ENCODE results near the gene LMBR1. TPM values are rescaled to one million over a fixed set of nuclear protein-coding genes. Genes with fewer than 3 reads are reported as not detected.
"Not testable (repeated sequence)": the region's sequence is repeated elsewhere in the genome, so short reads cannot be mapped to it uniquely, and the experiment has no call there.

The LMBR1 gene
- total and polyA plus RNA-seq, 2 experiments from 2014 or later: 37.2 to 53.1 TPM

DNA sequence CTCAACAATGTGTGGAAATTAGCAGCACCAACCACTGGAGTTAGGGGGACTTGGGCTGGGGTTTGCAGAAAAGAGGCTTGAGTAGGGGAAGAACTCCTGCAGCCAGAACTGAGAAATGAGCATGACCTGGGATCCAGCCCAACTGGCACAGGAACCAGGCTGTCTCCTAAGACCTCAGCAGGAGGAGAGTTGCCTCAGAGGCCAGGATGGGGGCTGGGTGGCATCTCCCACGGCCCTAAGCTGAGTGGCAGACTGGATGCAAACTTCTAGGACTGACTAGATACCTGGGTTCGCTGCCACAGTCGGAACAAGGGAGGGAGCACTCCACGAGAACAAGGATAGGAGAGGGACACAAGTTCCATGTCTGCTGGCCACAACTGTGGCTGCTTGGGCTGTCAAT, 189.8 kb downstream of the LMBR1 start:
- no peaks in the 10 kb centered on the region for H3K9me3 ChIP-seq (ENCODE audit: low read depth)
- no peaks in the 10 kb centered on the region for H3K27me3 ChIP-seq
- no peaks in the 10 kb centered on the region for H3K79me2 ChIP-seq
- H3K27ac ChIP-seq: no peak overlapping the region
- no peak overlapping the region for H3K4me3 ChIP-seq
- H3K36me3 ChIP-seq (replicated peaks; ENCODE audit: insufficient read depth, low read depth): no peaks in the 10 kb centered on the region
- H3K4me2 ChIP-seq: no peak overlapping the region
- H2AFZ ChIP-seq: no peak overlapping the region
- TF ChIP-seq EZH2 (IDR thresholded peaks at IDR 0.05; ENCODE audit: borderline replicate concordance) (no peak), EZH2phosphoT487 (IDR thresholded peaks at IDR 0.05; ENCODE audit: low read depth, severe bottlenecking, unreplicated experiment) (no peak)
- TF ChIP-seq, protein P1, sequence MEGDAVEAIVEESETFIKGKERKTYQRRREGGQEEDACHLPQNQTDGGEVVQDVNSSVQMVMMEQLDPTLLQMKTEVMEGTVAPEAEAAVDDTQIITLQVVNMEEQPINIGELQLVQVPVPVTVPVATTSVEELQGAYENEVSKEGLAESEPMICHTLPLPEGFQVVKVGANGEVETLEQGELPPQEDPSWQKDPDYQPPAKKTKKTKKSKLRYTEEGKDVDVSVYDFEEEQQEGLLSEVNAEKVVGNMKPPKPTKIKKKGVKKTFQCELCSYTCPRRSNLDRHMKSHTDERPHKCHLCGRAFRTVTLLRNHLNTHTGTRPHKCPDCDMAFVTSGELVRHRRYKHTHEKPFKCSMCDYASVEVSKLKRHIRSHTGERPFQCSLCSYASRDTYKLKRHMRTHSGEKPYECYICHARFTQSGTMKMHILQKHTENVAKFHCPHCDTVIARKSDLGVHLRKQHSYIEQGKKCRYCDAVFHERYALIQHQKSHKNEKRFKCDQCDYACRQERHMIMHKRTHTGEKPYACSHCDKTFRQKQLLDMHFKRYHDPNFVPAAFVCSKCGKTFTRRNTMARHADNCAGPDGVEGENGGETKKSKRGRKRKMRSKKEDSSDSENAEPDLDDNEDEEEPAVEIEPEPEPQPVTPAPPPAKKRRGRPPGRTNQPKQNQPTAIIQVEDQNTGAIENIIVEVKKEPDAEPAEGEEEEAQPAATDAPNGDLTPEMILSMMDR (IDR thresholded peaks at IDR 0.05; ENCODE audit: poor library complexity): no peak
- 93% methylated on average over 4 of the region's 4 CpGs for WGBS (ENCODE audit: low lambda C conversion rate, missing lambda C conversion rate)
- no peaks in the 10 kb centered on the region for H4K20me1 ChIP-seq (ENCODE audit: insufficient read depth, poor library complexity, severe bottlenecking)
- H3K4me1 ChIP-seq (ENCODE audit: insufficient read depth): no peaks in the 10 kb centered on the region
- no peak for DNase-seq (ENCODE audit: low spot score)
- H3K9me2 ChIP-seq (replicated peaks; ENCODE audit: insufficient read depth): peaks cover 3% of the 10 kb centered on the region

DNA sequence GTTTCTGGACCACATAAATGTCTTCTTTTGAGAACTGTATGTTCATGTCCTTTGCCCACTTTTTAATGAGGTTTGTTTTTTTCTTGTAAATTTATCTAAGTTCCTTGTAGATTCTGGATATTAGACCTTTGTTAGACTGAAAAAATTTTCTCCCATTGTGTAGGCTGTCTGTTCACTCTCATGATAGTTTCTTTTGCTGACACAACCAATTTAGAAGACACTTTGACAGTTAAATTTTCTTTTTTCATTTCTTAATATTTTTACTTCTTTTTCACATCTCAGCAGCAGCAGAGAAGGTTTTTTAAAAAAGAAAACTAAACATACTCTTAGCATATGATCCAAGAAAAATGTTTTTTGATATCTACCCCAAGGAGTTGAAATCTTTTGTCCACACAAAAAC, 190.6 kb downstream of the LMBR1 start:
- Histone ChIP-seq H3K4me2 (no peak overlapping the region), H3K36me3 (replicated peaks; ENCODE audit: insufficient read depth, low read depth) (no peaks in the 10 kb centered on the region), H3K79me2 (no peaks in the 10 kb centered on the region), H3K27ac (no peak overlapping the region), H2AFZ (no peak overlapping the region), H3K27me3 (no peaks in the 10 kb centered on the region), H3K9me3 (ENCODE audit: low read depth) (no peaks in the 10 kb centered on the region), H4K20me1 (ENCODE audit: insufficient read depth, poor library complexity, severe bottlenecking) (no peaks in the 10 kb centered on the region), H3K9me2 (replicated peaks; ENCODE audit: insufficient read depth) (peaks cover 3% of the 10 kb centered on the region), H3K4me3 (no peak overlapping the region), H3K4me1 (ENCODE audit: insufficient read depth) (no peaks in the 10 kb centered on the region)
- DNase-seq (ENCODE audit: low spot score): no peak
- TF ChIP-seq EZH2phosphoT487 (IDR thresholded peaks at IDR 0.05; ENCODE audit: low read depth, severe bottlenecking, unreplicated experiment) (no peak), EZH2 (IDR thresholded peaks at IDR 0.05; ENCODE audit: borderline replicate concordance) (no peak)
- TF ChIP-seq, protein P1 (IDR thresholded peaks at IDR 0.05; ENCODE audit: poor library complexity): no peak

DNA sequence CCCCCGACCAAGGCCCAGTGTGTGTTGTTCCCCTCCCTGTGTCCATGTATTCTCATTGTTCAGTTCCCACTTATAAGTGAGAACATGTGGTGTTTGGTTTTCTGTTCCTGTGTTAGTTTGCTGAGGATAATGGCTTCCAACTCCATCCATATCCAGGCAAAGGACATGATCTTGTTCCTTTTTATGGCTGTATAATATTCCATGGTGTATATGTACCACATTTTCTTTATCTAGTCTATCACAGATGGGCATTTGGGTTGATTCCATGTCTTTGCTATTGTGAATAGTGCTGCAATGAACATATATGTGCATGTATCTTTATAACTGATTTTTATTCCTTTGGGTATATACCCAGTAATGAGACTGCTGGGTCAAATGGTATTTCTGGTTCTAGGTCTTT, 191.2 kb downstream of the LMBR1 start:
- H3K79me2 ChIP-seq; H3K27ac ChIP-seq; H3K4me3 ChIP-seq; H3K36me3 ChIP-seq (replicated peaks; ENCODE audit: insufficient read depth, low read depth); H3K4me1 ChIP-seq (ENCODE audit: insufficient read depth); H3K9me3 ChIP-seq (ENCODE audit: low read depth); H3K4me2 ChIP-seq; H3K27me3 ChIP-seq; DNase-seq (ENCODE audit: low spot score); H2AFZ ChIP-seq; H3K9me2 ChIP-seq (replicated peaks; ENCODE audit: insufficient read depth); H4K20me1 ChIP-seq (ENCODE audit: insufficient read depth, poor library complexity, severe bottlenecking): not testable (repeated sequence)
- WGBS (ENCODE audit: low lambda C conversion rate, missing lambda C conversion rate): 100% methylated on average over 1 of the region's 1 CpG

DNA sequence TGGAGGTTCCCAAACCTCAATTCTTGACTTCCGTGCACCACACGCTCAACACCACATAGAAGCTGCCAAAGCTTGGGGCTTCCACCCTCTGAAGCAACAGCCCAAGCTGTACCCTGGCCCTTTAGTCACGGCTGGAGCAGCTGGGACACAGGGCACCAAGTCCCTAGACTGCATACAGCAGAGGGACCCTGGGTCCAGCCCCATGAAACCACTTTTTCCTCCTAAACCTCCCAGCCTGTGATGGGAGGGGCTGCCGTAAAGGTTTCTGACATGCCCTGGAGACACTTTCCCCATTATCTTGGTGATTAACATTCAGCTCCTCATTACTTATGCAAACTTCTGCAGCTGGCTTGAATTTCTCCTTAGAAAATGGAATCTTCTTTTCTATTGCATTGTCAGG, 194.5 kb downstream of the LMBR1 start:
- not testable (repeated sequence) for H3K79me2 ChIP-seq; H3K4me2 ChIP-seq; H3K9me2 ChIP-seq (replicated peaks; ENCODE audit: insufficient read depth); H4K20me1 ChIP-seq (ENCODE audit: insufficient read depth, poor library complexity, severe bottlenecking); H3K4me1 ChIP-seq (ENCODE audit: insufficient read depth); H3K36me3 ChIP-seq (replicated peaks; ENCODE audit: insufficient read depth, low read depth); H3K27me3 ChIP-seq; H3K27ac ChIP-seq; H3K9me3 ChIP-seq (ENCODE audit: low read depth); H3K4me3 ChIP-seq; H2AFZ ChIP-seq; DNase-seq (ENCODE audit: low spot score)
- WGBS (ENCODE audit: low lambda C conversion rate, missing lambda C conversion rate): 96% methylated on average over 4 of the region's 4 CpGs

DNA sequence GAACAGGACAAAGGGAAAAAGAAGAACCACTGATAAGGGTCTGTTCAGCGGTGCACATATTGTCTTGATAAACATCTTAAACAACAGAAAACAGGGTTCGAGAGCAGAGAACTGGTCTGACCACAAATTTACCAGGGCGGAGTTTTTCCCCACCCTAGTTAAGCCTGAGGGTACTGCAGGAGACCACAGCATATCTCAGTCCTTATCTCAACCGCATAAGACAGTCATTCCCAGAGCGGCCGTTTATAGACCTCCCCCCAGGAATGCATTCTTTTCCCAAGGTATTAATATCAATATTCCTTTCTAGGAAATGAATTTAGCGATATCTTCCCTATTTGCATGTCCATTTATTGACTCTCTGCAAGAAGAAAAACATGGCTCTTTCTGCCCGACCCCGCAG, 195.7 kb downstream of the LMBR1 start:
- H3K27me3 ChIP-seq; H3K27ac ChIP-seq; H4K20me1 ChIP-seq (ENCODE audit: insufficient read depth, poor library complexity, severe bottlenecking); H3K4me2 ChIP-seq; H3K36me3 ChIP-seq (replicated peaks; ENCODE audit: insufficient read depth, low read depth); H3K79me2 ChIP-seq; H2AFZ ChIP-seq; H3K9me3 ChIP-seq (ENCODE audit: low read depth); H3K4me3 ChIP-seq; DNase-seq (ENCODE audit: low spot score); H3K4me1 ChIP-seq (ENCODE audit: insufficient read depth); H3K9me2 ChIP-seq (replicated peaks; ENCODE audit: insufficient read depth): not testable (repeated sequence)
- 92% methylated on average over 9 of the region's 9 CpGs for WGBS (ENCODE audit: low lambda C conversion rate, missing lambda C conversion rate)
